Testis (tissue), 2 donors: Measurements from ENCODE around the gene TGFBR2.

Source experiments
- CTCF ChIP-seq, 3 experiments: fragments of 450-650 bp in 2 of 3; fragments of 200-600 bp in 1 of 3; sonication (generic) in 1 of 3; IDR thresholded peaks; one replicate each; pipeline ENCODE4 v1.5.1; 2016 to 2019; ENCODE audit warnings: antibody characterized with exemption in 3 of 3, mild to moderate bottlenecking in 2 of 3, moderate library complexity in 1 of 3
- POLR2A ChIP-seq: fragments of 450-650 bp; IDR thresholded peaks from one replicate; pipeline ENCODE4 v1.6.1; 2017; ENCODE audit warnings: antibody characterized with exemption, mild to moderate bottlenecking, moderate library complexity

GRCh38 chr3:30623351-30623750 lies 16.9 kb downstream of the TGFBR2 start:
- TF ChIP-seq CTCF (IDR thresholded peaks at IDR 0.05): no peak
- TF ChIP-seq POLR2A: no peak
